Liver (tissue), 3 donors: ENCODE measurements around the gene VAV3.

Experiments
- EGR1 ChIP-seq, 2 donors: IDR thresholded peaks; 2 replicates each; pipeline ENCODE4 v1.6.1; 2016 to 2018; ENCODE audit warnings: antibody characterized with exemption in 2 of 2, low read depth in 2 of 2
- FOXA1 ChIP-seq: IDR thresholded peaks from 2 replicates; pipeline ENCODE4 v1.6.1; 2016; ENCODE audit warnings: antibody characterized with exemption
- GABPA ChIP-seq, 2 donors: IDR thresholded peaks in 1 of 2; conservative IDR thresholded peaks in 1 of 2; 2 replicates each; pipeline ENCODE4 v1.6.1; 2016; ENCODE audit warnings: antibody characterized with exemption in 2 of 2, mild to moderate bottlenecking in 1 of 2, moderate library complexity in 1 of 2
- HNF4A ChIP-seq, 2 donors: conservative IDR thresholded peaks; 2 replicates each; pipeline ENCODE4 v1.6.1; 2016; ENCODE audit warnings: antibody characterized with exemption in 2 of 2, mild to moderate bottlenecking in 2 of 2
- JUND ChIP-seq, 2 donors: IDR thresholded peaks; 2 replicates each; pipeline ENCODE4 v1.6.1; 2016; ENCODE audit warnings: antibody characterized with exemption in 2 of 2
- MAX ChIP-seq: IDR thresholded peaks from 2 replicates; pipeline ENCODE4 v1.6.1; 2016; ENCODE audit warnings: antibody characterized with exemption
- RAD21 ChIP-seq, 2 donors: IDR thresholded peaks; 2 replicates each; pipeline ENCODE4 v1.6.1; 2016; ENCODE audit warnings: antibody characterized with exemption in 2 of 2, mild to moderate bottlenecking in 2 of 2
- SP1 ChIP-seq: IDR thresholded peaks from 2 replicates; pipeline ENCODE4 v1.6.1; 2018; ENCODE audit warnings: antibody characterized with exemption, mild to moderate bottlenecking
- TAF1 ChIP-seq: conservative IDR thresholded peaks from 2 replicates; pipeline ENCODE4 v1.6.1; 2016; ENCODE audit warnings: antibody characterized with exemption, mild to moderate bottlenecking
- YY1 ChIP-seq: IDR thresholded peaks from 2 replicates; pipeline ENCODE4 v1.6.1; 2016; ENCODE audit warnings: antibody characterized with exemption, mild to moderate bottlenecking
- TF ChIP-seq, protein P1 (sequence below): fragments of 150-350 bp; IDR thresholded peaks from 2 replicates; pipeline ENCODE4 v1.5.1; 2017; ENCODE audit warnings: improper control_type of control experiment, low read depth, low read length; ENCODE audit not compliant: missing input control
- TF ChIP-seq, protein P2 (sequence below): IDR thresholded peaks from 2 replicates; pipeline ENCODE4 v1.6.1; 2016; ENCODE audit warnings: antibody characterized with exemption, mild to moderate bottlenecking
- TF ChIP-seq, protein P3 (sequence below): IDR thresholded peaks from 2 replicates; pipeline ENCODE4 v1.6.1; 2016; ENCODE audit warnings: antibody characterized with exemption
- donor health status: healthy.
- donor health status: healthy.

DNA sequence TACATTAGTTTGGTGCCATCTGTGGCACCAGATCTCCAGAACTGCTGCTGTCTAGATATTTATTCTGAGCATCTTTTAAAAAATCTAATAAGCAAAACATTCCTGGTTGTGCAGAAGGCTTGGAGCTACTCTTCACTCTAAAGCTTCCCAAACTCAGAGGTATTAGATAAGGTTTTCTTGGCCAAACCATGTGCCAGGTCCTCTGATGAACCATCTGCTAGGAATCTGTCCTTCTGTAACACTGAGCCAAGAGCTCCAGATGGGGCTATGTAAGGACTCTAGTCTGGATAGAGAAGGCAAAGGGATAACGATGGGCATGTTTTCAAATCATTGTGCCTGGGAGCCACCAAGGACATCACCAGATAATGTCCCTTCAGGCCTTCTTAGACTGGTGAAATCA lies 413.5 kb downstream of the VAV3 start:
- no peak for TF ChIP-seq EGR1 (IDR thresholded peaks at IDR 0.05; ENCODE audit: low read depth in 2 of 2)
- TF ChIP-seq, protein P1, sequence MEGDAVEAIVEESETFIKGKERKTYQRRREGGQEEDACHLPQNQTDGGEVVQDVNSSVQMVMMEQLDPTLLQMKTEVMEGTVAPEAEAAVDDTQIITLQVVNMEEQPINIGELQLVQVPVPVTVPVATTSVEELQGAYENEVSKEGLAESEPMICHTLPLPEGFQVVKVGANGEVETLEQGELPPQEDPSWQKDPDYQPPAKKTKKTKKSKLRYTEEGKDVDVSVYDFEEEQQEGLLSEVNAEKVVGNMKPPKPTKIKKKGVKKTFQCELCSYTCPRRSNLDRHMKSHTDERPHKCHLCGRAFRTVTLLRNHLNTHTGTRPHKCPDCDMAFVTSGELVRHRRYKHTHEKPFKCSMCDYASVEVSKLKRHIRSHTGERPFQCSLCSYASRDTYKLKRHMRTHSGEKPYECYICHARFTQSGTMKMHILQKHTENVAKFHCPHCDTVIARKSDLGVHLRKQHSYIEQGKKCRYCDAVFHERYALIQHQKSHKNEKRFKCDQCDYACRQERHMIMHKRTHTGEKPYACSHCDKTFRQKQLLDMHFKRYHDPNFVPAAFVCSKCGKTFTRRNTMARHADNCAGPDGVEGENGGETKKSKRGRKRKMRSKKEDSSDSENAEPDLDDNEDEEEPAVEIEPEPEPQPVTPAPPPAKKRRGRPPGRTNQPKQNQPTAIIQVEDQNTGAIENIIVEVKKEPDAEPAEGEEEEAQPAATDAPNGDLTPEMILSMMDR, result no peak
- TF ChIP-seq HNF4A (conservative IDR thresholded peaks at IDR 0.05), result no peak
- TF ChIP-seq, protein P2, sequence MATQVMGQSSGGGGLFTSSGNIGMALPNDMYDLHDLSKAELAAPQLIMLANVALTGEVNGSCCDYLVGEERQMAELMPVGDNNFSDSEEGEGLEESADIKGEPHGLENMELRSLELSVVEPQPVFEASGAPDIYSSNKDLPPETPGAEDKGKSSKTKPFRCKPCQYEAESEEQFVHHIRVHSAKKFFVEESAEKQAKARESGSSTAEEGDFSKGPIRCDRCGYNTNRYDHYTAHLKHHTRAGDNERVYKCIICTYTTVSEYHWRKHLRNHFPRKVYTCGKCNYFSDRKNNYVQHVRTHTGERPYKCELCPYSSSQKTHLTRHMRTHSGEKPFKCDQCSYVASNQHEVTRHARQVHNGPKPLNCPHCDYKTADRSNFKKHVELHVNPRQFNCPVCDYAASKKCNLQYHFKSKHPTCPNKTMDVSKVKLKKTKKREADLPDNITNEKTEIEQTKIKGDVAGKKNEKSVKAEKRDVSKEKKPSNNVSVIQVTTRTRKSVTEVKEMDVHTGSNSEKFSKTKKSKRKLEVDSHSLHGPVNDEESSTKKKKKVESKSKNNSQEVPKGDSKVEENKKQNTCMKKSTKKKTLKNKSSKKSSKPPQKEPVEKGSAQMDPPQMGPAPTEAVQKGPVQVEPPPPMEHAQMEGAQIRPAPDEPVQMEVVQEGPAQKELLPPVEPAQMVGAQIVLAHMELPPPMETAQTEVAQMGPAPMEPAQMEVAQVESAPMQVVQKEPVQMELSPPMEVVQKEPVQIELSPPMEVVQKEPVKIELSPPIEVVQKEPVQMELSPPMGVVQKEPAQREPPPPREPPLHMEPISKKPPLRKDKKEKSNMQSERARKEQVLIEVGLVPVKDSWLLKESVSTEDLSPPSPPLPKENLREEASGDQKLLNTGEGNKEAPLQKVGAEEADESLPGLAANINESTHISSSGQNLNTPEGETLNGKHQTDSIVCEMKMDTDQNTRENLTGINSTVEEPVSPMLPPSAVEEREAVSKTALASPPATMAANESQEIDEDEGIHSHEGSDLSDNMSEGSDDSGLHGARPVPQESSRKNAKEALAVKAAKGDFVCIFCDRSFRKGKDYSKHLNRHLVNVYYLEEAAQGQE, result no peak
- TF ChIP-seq FOXA1, result no peak
- no peak for TF ChIP-seq JUND (IDR thresholded peaks at IDR 0.05)
- no peak for TF ChIP-seq RAD21 (IDR thresholded peaks at IDR 0.05)
- TF ChIP-seq, protein P3, sequence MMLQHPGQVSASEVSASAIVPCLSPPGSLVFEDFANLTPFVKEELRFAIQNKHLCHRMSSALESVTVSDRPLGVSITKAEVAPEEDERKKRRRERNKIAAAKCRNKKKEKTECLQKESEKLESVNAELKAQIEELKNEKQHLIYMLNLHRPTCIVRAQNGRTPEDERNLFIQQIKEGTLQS, result no peak
- TF ChIP-seq GABPA (IDR thresholded peaks at IDR 0.05 in 1 of 2, conservative IDR thresholded peaks at IDR 0.05 in 1 of 2), result no peak
- no peak for TF ChIP-seq YY1
- TF ChIP-seq MAX, result no peak
- TF ChIP-seq TAF1, result no peak
- no peak for TF ChIP-seq SP1
